ENCODE results near the gene HSD17B2. TPM values are rescaled to one million over a fixed set of nuclear protein-coding genes. Genes with fewer than 3 reads are reported as not detected.
"Not testable (repeated sequence)": the region's sequence is repeated elsewhere in the genome, so short reads cannot be mapped to it uniquely, and the experiment has no call there.

Gene HSD17B2
- total RNA-seq, 2 experiments from 2014 or later = not detected

DNA sequence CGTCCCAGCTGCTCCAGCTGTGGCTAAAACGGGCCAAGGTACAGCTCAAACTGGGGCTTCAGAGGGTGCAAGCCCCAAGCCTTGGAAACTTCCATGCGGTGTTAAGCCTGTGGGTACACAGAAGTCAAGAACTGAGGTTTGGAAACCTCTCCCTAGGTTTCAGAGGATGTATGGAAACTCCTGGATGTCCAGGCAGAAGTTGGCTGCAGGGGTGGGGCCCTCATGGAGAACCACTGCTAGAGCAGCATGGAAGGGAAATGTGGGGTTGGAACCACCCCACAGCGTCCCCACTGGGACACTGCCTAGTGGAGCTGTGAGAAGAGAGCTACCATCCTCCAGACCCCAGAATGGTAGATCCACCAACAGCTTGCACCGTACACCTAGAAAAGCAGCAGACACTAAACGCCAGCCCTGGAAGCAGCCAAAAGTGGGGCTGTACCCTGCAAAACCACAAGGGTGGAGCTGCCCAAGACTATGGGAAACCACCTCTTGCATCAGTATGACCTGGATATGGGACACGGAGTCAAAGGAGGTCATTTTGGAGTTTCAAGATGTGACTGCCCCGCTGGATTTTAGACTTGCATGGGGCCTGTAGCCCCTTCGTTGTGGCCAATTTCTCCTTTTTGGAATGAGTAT is 26.0 kb upstream of the HSD17B2 start:
- H3K4me1 Mint-ChIP-seq = peaks cover 18% of the 10 kb centered on the region
- H3K27ac Mint-ChIP-seq = no peak overlapping the region
- peaks cover 26% of the 10 kb centered on the region for H3K9me3 Mint-ChIP-seq
- POLR2A ChIA-PET = no interaction called here
- DNase-seq = no peak
- H3K4me3 Mint-ChIP-seq = no peak overlapping the region
- peaks cover 9% of the 10 kb centered on the region for H3K27me3 Mint-ChIP-seq
- CTCF ChIA-PET = no interaction called here
- peaks cover 36% of the 10 kb centered on the region for H3K36me3 Mint-ChIP-seq (ENCODE audit: low read depth)

DNA sequence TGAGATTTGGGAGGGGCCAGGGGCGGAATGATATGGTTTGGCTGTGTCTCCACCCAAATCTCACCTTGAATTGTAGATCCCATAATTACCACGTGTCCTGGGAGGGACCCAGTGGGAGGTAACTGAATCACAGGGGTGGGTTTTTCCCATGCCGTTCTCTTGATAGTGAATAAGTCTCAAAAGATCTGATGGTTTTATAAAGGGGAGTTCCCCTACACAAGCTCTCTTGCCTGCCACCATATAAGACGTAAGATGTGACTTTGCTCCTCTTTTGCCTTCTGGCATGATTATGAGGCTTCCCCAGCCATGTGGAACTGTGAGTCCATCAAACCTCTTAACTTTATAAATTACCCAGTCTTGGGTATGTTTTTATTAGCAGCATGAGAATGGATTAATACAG is 25.3 kb upstream of the HSD17B2 start:
- H3K27me3 Mint-ChIP-seq, H3K4me3 Mint-ChIP-seq, H3K27ac Mint-ChIP-seq, POLR2A ChIA-PET, CTCF ChIA-PET, DNase-seq: not testable (repeated sequence)
- Mint-ChIP-seq H3K36me3 (ENCODE audit: low read depth) (peaks cover 36% of the 10 kb centered on the region), H3K9me3 (peaks cover 26% of the 10 kb centered on the region), H3K4me1 (peaks cover 18% of the 10 kb centered on the region)

DNA sequence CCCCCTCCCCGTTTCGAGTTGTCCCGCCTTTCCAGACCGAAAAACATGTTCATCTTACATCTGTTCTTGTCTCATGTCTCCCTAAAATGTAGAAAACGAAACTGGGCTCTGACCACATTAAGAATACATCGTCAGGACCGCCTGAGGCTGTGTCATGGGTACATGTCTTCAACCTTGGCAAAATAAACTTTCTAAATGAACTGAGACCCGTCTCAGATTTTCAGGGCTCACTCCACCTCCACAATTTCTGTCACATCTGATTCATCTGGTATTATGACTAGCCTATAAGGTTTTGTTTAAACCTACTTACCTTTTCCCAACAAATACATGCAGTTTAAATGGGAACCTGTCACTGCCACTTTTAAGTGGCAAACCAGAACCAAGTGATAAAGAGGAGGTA is 24.4 kb upstream of the HSD17B2 start:
- DNase-seq = no peak
- peaks cover 17% of the 10 kb centered on the region for H3K4me1 Mint-ChIP-seq
- no peak overlapping the region for H3K27ac Mint-ChIP-seq
- H3K27me3 Mint-ChIP-seq = peaks cover 15% of the 10 kb centered on the region
- H3K4me3 Mint-ChIP-seq = peak overlapping the region; percentile 75
- ChIA-PET CTCF (interaction anchor here (1.1 kb wide), 1 partner anchor 159 kb away, joined by 3 read pairs; the partner anchor contains the start of gene MPHOSPH6), POLR2A (interaction anchor here (0.8 kb wide), 1 partner anchor 159 kb away, joined by 3 read pairs; the partner anchor contains the start of gene MPHOSPH6)
- peaks cover 26% of the 10 kb centered on the region for H3K9me3 Mint-ChIP-seq
- H3K36me3 Mint-ChIP-seq (ENCODE audit: low read depth) = peaks cover 36% of the 10 kb centered on the region

DNA sequence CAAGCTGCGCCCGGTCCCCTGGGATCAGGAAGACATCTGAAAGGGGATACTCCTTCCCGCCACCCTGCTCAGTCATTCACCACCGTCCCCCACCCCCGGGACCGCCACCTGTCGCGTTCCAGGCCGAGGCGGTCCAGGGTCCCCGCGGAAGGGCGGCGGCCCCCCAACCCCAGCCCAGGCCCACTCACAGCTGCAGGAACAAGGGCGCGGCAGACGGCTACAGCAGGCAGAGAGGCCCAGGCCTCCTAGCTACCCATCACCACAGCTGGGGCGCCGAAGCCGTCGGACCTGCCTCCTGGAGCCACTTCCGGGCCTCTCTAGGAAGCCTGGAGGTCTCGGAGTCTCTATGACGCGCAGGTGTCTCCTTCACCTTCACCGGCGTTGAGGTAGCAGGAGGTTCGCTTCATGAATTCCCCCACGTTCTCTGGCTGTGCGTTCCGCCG is 23.8 kb upstream of the HSD17B2 start, which contains the start of gene SDR42E1:
TSS of gene SDR42E1 (minus strand) at position 272 of the 443 bp plus-strand sequence. CDS start 10,612 bp downstream, outside the sequence.
- Mint-ChIP-seq H3K27me3 (peaks cover 17% of the 10 kb centered on the region), H3K4me1 (peaks cover 17% of the 10 kb centered on the region), H3K27ac (peak within 1 kb of the TSS; percentile 23), H3K4me3 (peak within 1 kb of the TSS; percentile 75), H3K9me3 (peaks cover 26% of the 10 kb centered on the region), H3K36me3 (ENCODE audit: low read depth) (peaks cover 32% of the 10 kb centered on the region)
- CTCF ChIA-PET = interaction anchor here (1.1 kb wide), 1 partner anchor 158 kb away, joined by 3 read pairs; the partner anchor contains the start of gene MPHOSPH6
- peak; percentile 68 for DNase-seq
- POLR2A ChIA-PET = interaction anchor here (0.8 kb wide), 1 partner anchor 159 kb away, joined by 3 read pairs; the partner anchor contains the start of gene MPHOSPH6

DNA sequence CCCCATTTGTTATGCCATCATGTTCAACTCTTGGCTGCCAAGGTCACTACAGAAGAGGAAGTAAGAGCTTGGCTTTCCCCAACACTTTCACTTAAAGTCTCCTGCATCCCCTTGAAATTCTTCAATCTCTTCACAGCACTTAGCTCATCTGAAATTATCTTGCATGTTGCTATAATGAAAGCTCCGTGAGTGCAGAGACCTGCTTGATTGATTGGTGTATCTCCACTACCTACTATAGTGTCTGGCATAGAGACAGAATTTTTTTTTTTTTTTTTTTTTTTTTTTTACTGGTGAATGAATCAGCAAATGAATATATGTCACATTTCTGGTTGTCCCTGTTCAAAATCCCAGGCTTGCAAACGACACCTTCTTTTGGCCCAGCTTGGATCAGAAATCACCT is 21.9 kb upstream of the HSD17B2 start:
- DNase-seq = no peak
- ChIA-PET POLR2A (no interaction called here), CTCF (interaction anchor here (0.7 kb wide), 1 partner anchor 94 kb away, joined by 3 read pairs; no protein-coding TSS in a partner anchor)
- Mint-ChIP-seq H3K4me3 (no peak overlapping the region), H3K27ac (no peak overlapping the region), H3K4me1 (peaks cover 17% of the 10 kb centered on the region), H3K9me3 (peaks cover 24% of the 10 kb centered on the region), H3K27me3 (peaks cover 17% of the 10 kb centered on the region), H3K36me3 (ENCODE audit: low read depth) (peaks cover 30% of the 10 kb centered on the region)

DNA sequence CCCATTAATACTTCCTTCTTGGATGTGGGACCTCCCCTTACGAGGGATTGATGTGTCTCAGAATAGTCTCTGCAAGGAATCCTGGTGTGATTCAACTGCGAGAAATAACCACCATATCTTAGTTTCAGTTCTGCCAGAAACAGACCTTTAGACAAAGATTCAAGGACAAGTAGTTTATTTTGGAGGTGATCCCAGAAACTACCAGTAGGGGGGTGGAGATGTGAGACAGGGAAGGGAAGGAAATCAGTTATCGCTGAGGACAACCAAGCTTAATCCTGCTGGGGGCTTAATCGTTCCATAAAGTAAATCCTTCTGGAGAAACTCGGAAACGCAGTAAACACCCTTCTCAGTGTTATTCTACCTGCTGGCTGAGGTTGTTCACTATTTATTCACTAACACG is 18.8 kb upstream of the HSD17B2 start:
- Mint-ChIP-seq H3K9me3 (no peaks in the 10 kb centered on the region), H3K4me3 (no peak overlapping the region), H3K4me1 (peaks cover 4% of the 10 kb centered on the region), H3K27me3 (peaks cover 29% of the 10 kb centered on the region), H3K36me3 (ENCODE audit: low read depth) (peaks cover 2% of the 10 kb centered on the region), H3K27ac (no peak overlapping the region)
- no peak for DNase-seq
- POLR2A ChIA-PET = no interaction called here
- CTCF ChIA-PET = no interaction called here

DNA sequence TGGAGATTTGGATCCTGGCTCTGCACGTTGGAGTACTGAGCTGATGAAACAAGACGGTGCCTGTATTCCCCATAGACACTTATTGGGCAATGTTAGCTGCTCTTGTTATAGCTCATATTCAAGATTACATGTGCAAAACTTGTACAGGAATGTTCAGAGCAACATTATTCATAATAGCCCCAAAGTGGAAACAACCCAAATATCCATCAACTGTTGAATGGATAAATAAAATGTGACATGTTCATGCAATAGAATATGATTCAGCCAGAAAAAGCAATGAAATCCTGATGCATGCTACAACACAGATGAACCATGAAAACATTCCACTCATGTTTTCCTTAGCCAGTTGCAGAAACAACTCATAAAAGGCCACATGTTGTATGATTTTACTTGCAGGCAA is 18.1 kb upstream of the HSD17B2 start:
- DNase-seq = no peak
- CTCF ChIA-PET = no interaction called here
- Mint-ChIP-seq H3K27me3 (peaks cover 26% of the 10 kb centered on the region), H3K36me3 (ENCODE audit: low read depth) (no peaks in the 10 kb centered on the region), H3K4me1 (no peaks in the 10 kb centered on the region), H3K9me3 (no peaks in the 10 kb centered on the region), H3K4me3 (no peak overlapping the region), H3K27ac (no peak overlapping the region)
- POLR2A ChIA-PET = no interaction called here

DNA sequence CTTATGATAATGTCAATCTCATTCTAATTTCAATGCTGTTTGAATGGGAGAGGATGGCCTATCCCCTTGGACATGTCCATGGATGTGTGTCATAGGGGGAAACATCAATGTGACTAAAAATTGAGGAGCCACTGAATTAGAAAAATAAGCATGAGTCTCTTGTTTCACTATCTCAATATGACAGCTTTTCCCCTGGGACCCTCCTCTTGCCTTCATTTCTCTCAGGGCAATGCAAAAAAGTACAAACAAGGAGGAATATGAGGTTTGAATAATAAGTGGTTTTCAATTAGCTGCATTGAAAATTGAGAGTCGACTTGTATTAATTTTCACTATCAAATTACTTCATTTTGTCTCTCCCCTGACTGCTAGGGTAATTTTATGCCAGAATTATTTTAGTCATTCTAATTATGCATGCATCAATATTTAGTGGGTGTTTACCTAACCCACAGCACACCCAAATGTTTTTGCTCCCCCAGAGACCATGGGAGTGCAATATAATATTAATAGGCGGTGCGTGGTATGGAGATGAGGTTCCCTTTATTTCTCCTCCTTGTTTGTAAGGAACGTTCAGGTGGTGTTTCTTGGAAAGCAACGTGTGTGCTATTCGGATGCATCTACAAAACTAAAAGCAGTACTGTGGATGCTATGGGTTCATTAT is 17.0 kb upstream of the HSD17B2 start:
- H3K27ac Mint-ChIP-seq = no peak overlapping the region
- POLR2A ChIA-PET = no interaction called here
- no peaks in the 10 kb centered on the region for H3K4me1 Mint-ChIP-seq
- DNase-seq = no peak
- no peaks in the 10 kb centered on the region for H3K9me3 Mint-ChIP-seq
- CTCF ChIA-PET = no interaction called here
- peaks cover 19% of the 10 kb centered on the region for H3K27me3 Mint-ChIP-seq
- no peaks in the 10 kb centered on the region for H3K36me3 Mint-ChIP-seq (ENCODE audit: low read depth)
- H3K4me3 Mint-ChIP-seq = no peak overlapping the region

DNA sequence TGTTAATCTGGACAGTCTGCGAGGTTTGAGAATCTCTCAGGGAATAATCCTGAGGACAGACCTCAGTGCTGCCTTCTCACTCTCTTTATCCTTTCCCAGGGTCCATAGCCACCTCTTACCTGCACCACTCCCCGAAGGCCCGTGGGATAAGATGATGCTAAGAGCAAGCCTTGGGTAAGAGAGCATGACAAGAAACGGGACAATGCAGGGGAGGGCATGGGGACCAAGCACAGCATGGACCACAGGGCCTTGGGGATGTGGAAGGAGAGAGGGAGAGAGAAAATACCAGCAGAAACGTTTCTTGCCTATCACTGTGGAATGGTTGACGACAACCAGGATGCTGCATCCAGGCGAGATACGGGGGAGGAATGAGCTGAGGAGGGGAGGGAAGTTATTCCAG is 15.5 kb upstream of the HSD17B2 start:
- H3K4me3 Mint-ChIP-seq = no peak overlapping the region
- H3K27me3 Mint-ChIP-seq = peaks cover 34% of the 10 kb centered on the region
- H3K9me3 Mint-ChIP-seq = no peaks in the 10 kb centered on the region
- no peaks in the 10 kb centered on the region for H3K4me1 Mint-ChIP-seq
- ChIA-PET CTCF (no interaction called here), POLR2A (no interaction called here)
- no peaks in the 10 kb centered on the region for H3K36me3 Mint-ChIP-seq (ENCODE audit: low read depth)
- DNase-seq = no peak
- H3K27ac Mint-ChIP-seq = no peak overlapping the region

DNA sequence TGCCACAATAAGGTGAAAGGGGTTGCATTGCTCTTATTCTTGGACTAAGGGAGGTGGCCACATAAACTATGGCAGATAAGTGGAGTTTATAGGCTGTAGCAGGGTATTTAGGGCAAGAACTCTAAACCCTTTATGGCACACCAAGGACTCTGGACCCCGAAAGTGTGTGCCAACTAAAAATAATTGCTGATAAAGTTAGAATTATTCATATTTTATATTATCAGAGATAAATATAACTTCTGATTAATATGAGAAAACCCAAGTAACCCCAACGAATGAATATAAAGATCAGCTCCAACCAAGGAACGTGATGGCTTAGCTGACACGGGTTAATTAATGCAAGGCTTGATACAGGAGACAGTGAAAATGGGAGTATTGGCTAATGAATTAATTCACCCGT is 15.0 kb upstream of the HSD17B2 start:
- CTCF ChIA-PET = no interaction called here
- POLR2A ChIA-PET = no interaction called here
- DNase-seq = no peak
- H3K27ac Mint-ChIP-seq = no peak overlapping the region
- no peaks in the 10 kb centered on the region for H3K36me3 Mint-ChIP-seq (ENCODE audit: low read depth)
- H3K4me1 Mint-ChIP-seq = no peaks in the 10 kb centered on the region
- peaks cover 32% of the 10 kb centered on the region for H3K27me3 Mint-ChIP-seq
- no peak overlapping the region for H3K4me3 Mint-ChIP-seq
- no peaks in the 10 kb centered on the region for H3K9me3 Mint-ChIP-seq

DNA sequence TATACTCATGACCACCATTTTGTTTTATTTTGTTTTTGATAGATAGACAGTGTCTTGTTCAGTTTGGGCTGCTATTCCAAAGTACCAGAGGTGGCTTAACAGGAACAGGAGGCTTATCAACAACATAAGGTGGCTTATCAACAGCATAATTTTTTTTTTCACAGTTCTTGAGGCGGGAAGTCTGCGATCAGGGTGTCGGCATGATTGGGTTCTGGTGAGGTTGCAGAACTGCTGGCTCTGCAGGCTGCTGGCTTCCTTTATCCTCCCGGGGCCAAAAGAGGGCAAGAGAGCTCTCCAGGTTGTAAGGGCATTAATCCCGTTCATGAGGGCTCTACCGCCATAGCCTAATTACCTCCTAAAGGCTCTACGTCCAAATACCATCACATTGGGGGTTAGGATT is 11.8 kb upstream of the HSD17B2 start:
- no peak for DNase-seq
- Mint-ChIP-seq H3K4me1 (no peaks in the 10 kb centered on the region), H3K27me3 (peaks cover 28% of the 10 kb centered on the region), H3K27ac (no peak overlapping the region), H3K36me3 (ENCODE audit: low read depth) (no peaks in the 10 kb centered on the region), H3K9me3 (no peaks in the 10 kb centered on the region), H3K4me3 (no peak overlapping the region)
- ChIA-PET CTCF (no interaction called here), POLR2A (no interaction called here)

DNA sequence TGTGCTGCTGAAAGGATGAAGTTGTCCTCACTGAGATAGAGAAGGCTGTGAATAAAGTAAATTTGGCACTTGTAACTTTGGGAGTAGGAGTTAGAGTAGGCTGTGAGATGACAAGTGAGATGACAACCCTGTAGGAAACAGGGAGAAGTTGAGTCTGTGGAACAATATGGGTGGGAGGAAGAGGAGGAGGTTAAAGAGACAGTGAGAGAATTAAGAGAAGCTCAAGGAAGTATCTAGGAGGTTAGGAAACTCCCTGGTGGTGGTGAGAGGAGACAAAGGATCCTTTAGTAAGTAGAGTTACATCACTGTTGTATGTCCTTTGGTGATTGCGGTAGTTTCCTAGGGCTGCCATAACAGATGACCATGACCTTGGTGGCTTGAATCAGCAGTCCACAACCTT is 10.7 kb upstream of the HSD17B2 start:
- CTCF ChIA-PET = no interaction called here
- H3K9me3 Mint-ChIP-seq = no peaks in the 10 kb centered on the region
- H3K27ac Mint-ChIP-seq = no peak overlapping the region
- H3K36me3 Mint-ChIP-seq (ENCODE audit: low read depth) = no peaks in the 10 kb centered on the region
- H3K4me1 Mint-ChIP-seq = no peaks in the 10 kb centered on the region
- peaks cover 24% of the 10 kb centered on the region for H3K27me3 Mint-ChIP-seq
- no peak for DNase-seq
- POLR2A ChIA-PET = no interaction called here
- no peak overlapping the region for H3K4me3 Mint-ChIP-seq

DNA sequence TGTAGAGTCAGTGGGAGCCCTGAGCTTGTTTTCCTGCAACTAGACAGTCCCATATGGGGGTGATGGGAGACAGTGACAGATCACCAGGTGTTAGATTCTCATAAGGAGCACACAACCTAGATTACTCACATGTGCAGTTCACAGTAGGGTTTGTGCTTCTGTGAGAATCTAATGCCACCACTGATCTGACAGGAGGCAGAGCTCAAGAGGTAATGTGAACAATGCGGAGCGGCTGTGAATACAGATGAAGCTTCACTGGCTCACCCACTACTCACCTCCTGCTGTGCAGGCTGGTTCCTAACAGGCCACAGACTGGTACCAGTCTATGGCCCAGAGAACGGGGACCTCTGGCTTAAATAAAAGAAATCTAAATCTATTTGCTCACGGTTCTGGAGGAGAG is 10.2 kb upstream of the HSD17B2 start:
- Mint-ChIP-seq H3K27ac (no peak overlapping the region), H3K9me3 (no peaks in the 10 kb centered on the region), H3K36me3 (ENCODE audit: low read depth) (no peaks in the 10 kb centered on the region), H3K4me1 (no peaks in the 10 kb centered on the region), H3K4me3 (no peak overlapping the region), H3K27me3 (peaks cover 20% of the 10 kb centered on the region)
- no peak for DNase-seq
- ChIA-PET POLR2A (no interaction called here), CTCF (no interaction called here)

DNA sequence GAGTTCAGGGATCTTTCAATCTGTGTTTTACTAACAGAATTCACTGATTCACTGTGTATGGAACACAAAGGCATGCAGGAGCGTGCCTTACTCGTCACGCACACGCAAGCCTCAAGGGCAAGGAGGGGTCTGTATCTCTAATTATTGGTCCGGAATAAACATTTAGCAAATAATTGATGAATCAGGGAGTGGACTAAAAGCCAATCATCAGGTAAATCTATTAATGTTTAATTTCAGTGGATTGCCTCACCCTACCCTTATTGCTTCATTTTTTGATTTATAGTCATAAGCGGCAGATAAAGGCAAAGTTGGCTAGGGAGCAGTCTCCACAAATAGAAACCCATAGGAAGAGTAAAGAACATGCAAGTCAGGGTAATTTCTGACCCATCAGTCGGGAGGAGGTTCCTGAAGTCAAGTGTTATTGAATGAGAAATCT is 7.4 kb upstream of the HSD17B2 start:
- no peaks in the 10 kb centered on the region for H3K36me3 Mint-ChIP-seq (ENCODE audit: low read depth)
- CTCF ChIA-PET = no interaction called here
- no peak overlapping the region for H3K4me3 Mint-ChIP-seq
- peaks cover 16% of the 10 kb centered on the region for H3K27me3 Mint-ChIP-seq
- H3K9me3 Mint-ChIP-seq = no peaks in the 10 kb centered on the region
- POLR2A ChIA-PET = no interaction called here
- H3K4me1 Mint-ChIP-seq = no peaks in the 10 kb centered on the region
- no peak for DNase-seq
- no peak overlapping the region for H3K27ac Mint-ChIP-seq

All from activated CD4-positive, alpha-beta memory T cell treated with anti-CD3 and anti-CD28 coated beads, Interleukin-2, amount 10 ng/mL, durations not matched to agents 7 days and 5 days (primary cell).